HepG2 (cell line): ENCODE data around the gene PBLD. TPM values are rescaled to one million over a fixed set of nuclear protein-coding genes. Genes with fewer than 3 reads are reported as not detected.
A peak's percentile ranks its signal among the peaks of the same experiment; 100 is the strongest.

Source experiments
- ESRRA ChIP-seq: sonication (generic); formaldehyde crosslinking; IDR thresholded peaks from 2 replicates; pipeline ENCODE4 v1.5.1; 2020; ENCODE audit warnings: mild to moderate bottlenecking, low read depth, missing genetic modification reagents
- HES4 ChIP-seq: sonication (generic); formaldehyde crosslinking; IDR thresholded peaks from 2 replicates; pipeline ENCODE4 v1.9.0; 2021; ENCODE audit warnings: mild to moderate bottlenecking, missing genetic modification reagents, borderline replicate concordance
- MIXL1 ChIP-seq: IDR thresholded peaks from 2 replicates; pipeline ENCODE4 v1.6.1; 2016
- NCOR1 ChIP-seq: fragments of 200-600 bp; sonication (generic); IDR thresholded peaks from 2 replicates; pipeline ENCODE4 v1.7.0; 2017; ENCODE audit warnings: antibody characterized with exemption, low read length, borderline replicate concordance
- NR2F1 ChIP-seq, 2 experiments: fragments of 450-650 bp in 1 of 2; formaldehyde crosslinking in 1 of 2; IDR thresholded peaks; 2 replicates each; pipeline versions ENCODE4 v1.5.0 to v1.6.1; 2016 to 2020; ENCODE audit warnings: mild to moderate bottlenecking in 1 of 2, missing compliant biosample characterization in 1 of 2, missing genetic modification reagents in 1 of 2, moderate library complexity in 1 of 2
- PCBP2 ChIP-seq: fragments of 200-400 bp; formaldehyde crosslinking; optimal IDR thresholded peaks from 2 replicates; pipeline ENCODE3; 2018; ENCODE audit warnings: low read length, low read depth; ENCODE audit not compliant: poor library complexity, severe bottlenecking
- SAP130 ChIP-seq: IDR thresholded peaks from 2 replicates; pipeline ENCODE4 v1.6.1; 2016; ENCODE audit warnings: low read depth
- ZNF367 ChIP-seq: sonication (generic); formaldehyde crosslinking; IDR thresholded peaks from 2 replicates; pipeline ENCODE4 v1.4.0; 2020; ENCODE audit warnings: missing genetic modification reagents, borderline replicate concordance
- ZNF629 ChIP-seq: sonication (generic); formaldehyde crosslinking; conservative IDR thresholded peaks from 2 replicates; pipeline ENCODE4 v1.5.0; 2020; ENCODE audit warnings: missing genetic modification reagents
- ZNF678 ChIP-seq: sonication (generic); formaldehyde crosslinking; IDR thresholded peaks from 2 replicates; pipeline ENCODE4 v1.4.0; 2020; ENCODE audit warnings: mild to moderate bottlenecking, missing genetic modification reagents
- polyA plus RNA-seq, 8 experiments: library from polyadenylated mRNA; depleted of rRNA in 3 of 8; stranded (reverse) in 7 of 8; unstranded in 1 of 8; fragments of >200 nt; fragmentation: Illumina TruSeq in 4 of 8; extraction: Trizol in 4 of 8; gene quantifications; 2 replicates each; pipeline versions ENCODE4 v1.2.1 to v1.2.3, GENCODE V29; 2011 to 2016; ENCODE audit warnings: low read depth in 4 of 8, missing spikeins in 1 of 8, mixed read lengths in 1 of 8; ENCODE audit not compliant: insufficient read depth in 1 of 8
- total RNA-seq, 5 experiments: library from RNA; depleted of rRNA; stranded (reverse); fragments of >200 nt; fragmentation: Illumina TruSeq; extraction: Trizol; gene quantifications; 2 replicates each; pipeline ENCODE4 v1.2.3, GENCODE V29; 2016; ENCODE audit warnings: low read depth in 1 of 5
- TF ChIP-seq, protein P1 (sequence below), 2 experiments: sonication (generic) in 1 of 2; formaldehyde crosslinking in 1 of 2; IDR thresholded peaks; 2 replicates each; pipeline versions ENCODE4 v1.5.1 to v1.6.1; 2011 to 2020; ENCODE audit warnings: borderline replicate concordance in 1 of 2, low read depth in 1 of 2, low read length in 1 of 2, mild to moderate bottlenecking in 1 of 2, missing genetic modification reagents in 1 of 2, moderate library complexity in 1 of 2
- TF ChIP-seq, protein P2 (sequence below): sonication (generic); formaldehyde crosslinking; IDR thresholded peaks from 2 replicates; pipeline ENCODE4 v1.5.0; 2020; ENCODE audit warnings: missing genetic modification reagents
- TF ChIP-seq, protein P3 (sequence below), 2 experiments: fragments of 450-650 bp in 1 of 2; sonication (generic) in 1 of 2; formaldehyde crosslinking; IDR thresholded peaks; 2 replicates each; pipeline versions ENCODE4 v1.5.0 to v1.8.0; 2020 to 2022; ENCODE audit warnings: mild to moderate bottlenecking in 1 of 2, missing genetic modification reagents in 1 of 2
- TF ChIP-seq, protein P4 (sequence below): IDR thresholded peaks from 2 replicates; pipeline ENCODE4 v1.4.0; 2020; ENCODE audit warnings: mild to moderate bottlenecking, missing genetic modification reagents

The PBLD gene
- total and polyA plus RNA-seq, 2 of the 13 experiments (the other 11 are each of a cell fraction or from before 2014, with no cell fraction given), result 0.42 to 3.1 TPM

DNA sequence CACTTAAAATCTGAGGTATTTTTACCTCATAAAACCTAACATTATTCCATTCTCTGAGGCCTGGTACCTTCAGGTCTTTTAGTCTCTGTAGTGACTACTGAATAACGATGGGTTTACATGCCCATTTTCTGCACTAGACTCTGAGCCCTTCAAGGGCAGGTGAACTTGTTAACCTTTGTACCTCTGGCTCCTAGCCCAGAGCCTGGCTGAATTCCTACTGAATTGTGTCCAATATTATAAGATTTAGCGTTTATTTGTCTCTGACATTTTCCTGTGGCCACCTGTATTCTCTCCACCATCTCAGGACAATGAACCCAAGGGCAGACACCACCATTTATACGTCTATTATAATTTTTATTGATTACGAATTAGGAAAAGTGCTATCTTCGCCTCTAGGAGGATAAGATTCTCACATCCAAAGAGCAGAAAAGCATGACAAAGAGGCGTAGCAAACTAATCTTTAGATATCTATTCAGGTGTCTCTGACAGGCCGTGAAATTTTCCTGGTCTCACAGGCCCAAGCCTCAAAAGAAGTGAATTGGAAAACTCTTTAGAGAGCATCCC is 28.8 kb downstream of the PBLD start (continued):
- TF ChIP-seq, protein P1, sequence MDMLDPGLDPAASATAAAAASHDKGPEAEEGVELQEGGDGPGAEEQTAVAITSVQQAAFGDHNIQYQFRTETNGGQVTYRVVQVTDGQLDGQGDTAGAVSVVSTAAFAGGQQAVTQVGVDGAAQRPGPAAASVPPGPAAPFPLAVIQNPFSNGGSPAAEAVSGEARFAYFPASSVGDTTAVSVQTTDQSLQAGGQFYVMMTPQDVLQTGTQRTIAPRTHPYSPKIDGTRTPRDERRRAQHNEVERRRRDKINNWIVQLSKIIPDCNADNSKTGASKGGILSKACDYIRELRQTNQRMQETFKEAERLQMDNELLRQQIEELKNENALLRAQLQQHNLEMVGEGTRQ (IDR thresholded peaks at IDR 0.05; ENCODE audit: low read depth, low read length), result no peak
- TF ChIP-seq, protein P1 (CRISPR knock-in tag; IDR thresholded peaks at IDR 0.05; ENCODE audit: borderline replicate concordance), result no peak
- TF ChIP-seq NCOR1, result peak; percentile 79; the same call in 1 of the 2 replicates
- no peak for TF ChIP-seq ZNF367 (CRISPR knock-in tag)
- TF ChIP-seq MIXL1, result peak; percentile 85
- TF ChIP-seq, protein P2, sequence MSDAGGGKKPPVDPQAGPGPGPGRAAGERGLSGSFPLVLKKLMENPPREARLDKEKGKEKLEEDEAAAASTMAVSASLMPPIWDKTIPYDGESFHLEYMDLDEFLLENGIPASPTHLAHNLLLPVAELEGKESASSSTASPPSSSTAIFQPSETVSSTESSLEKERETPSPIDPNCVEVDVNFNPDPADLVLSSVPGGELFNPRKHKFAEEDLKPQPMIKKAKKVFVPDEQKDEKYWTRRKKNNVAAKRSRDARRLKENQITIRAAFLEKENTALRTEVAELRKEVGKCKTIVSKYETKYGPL (CRISPR knock-in tag), result no peak
- TF ChIP-seq ESRRA (CRISPR knock-in tag), result peak; percentile 77; the same call in 1 of the 2 replicates
- TF ChIP-seq, protein P3, sequence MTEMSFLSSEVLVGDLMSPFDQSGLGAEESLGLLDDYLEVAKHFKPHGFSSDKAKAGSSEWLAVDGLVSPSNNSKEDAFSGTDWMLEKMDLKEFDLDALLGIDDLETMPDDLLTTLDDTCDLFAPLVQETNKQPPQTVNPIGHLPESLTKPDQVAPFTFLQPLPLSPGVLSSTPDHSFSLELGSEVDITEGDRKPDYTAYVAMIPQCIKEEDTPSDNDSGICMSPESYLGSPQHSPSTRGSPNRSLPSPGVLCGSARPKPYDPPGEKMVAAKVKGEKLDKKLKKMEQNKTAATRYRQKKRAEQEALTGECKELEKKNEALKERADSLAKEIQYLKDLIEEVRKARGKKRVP (CRISPR knock-in tag; IDR thresholded peaks at IDR 0.05), result no peak
- 0 out of 2 replicates have a peak, but pooled peaks have one; percentile 13 for TF ChIP-seq SAP130 (CRISPR knock-in tag)
- peak; percentile 97 for TF ChIP-seq ZNF629
- no peak for TF ChIP-seq PCBP2
- no peak for TF ChIP-seq ZNF678 (CRISPR knock-in tag)
- TF ChIP-seq HES4, result no peak
- 0 out of 4 replicates have a peak, but pooled peaks of 1 of the 2 experiments have one; percentile 31 for TF ChIP-seq NR2F1 (CRISPR knock-in tag; IDR thresholded peaks at IDR 0.05)
- TF ChIP-seq, protein P4, sequence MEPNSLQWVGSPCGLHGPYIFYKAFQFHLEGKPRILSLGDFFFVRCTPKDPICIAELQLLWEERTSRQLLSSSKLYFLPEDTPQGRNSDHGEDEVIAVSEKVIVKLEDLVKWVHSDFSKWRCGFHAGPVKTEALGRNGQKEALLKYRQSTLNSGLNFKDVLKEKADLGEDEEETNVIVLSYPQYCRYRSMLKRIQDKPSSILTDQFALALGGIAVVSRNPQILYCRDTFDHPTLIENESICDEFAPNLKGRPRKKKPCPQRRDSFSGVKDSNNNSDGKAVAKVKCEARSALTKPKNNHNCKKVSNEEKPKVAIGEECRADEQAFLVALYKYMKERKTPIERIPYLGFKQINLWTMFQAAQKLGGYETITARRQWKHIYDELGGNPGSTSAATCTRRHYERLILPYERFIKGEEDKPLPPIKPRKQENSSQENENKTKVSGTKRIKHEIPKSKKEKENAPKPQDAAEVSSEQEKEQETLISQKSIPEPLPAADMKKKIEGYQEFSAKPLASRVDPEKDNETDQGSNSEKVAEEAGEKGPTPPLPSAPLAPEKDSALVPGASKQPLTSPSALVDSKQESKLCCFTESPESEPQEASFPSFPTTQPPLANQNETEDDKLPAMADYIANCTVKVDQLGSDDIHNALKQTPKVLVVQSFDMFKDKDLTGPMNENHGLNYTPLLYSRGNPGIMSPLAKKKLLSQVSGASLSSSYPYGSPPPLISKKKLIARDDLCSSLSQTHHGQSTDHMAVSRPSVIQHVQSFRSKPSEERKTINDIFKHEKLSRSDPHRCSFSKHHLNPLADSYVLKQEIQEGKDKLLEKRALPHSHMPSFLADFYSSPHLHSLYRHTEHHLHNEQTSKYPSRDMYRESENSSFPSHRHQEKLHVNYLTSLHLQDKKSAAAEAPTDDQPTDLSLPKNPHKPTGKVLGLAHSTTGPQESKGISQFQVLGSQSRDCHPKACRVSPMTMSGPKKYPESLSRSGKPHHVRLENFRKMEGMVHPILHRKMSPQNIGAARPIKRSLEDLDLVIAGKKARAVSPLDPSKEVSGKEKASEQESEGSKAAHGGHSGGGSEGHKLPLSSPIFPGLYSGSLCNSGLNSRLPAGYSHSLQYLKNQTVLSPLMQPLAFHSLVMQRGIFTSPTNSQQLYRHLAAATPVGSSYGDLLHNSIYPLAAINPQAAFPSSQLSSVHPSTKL (CRISPR knock-in tag), result peak; percentile 68
- TF ChIP-seq, all 625 proteins: peak for 25
